ENCODE results near the gene NRF1.

The NRF1 gene

GRCh38 chr7:129799350-129799955 is 187.9 kb downstream of the NRF1 start:
- H3K27ac ChIP-seq: no peak overlapping the region
- TF ChIP-seq CTCF (conservative IDR thresholded peaks at IDR 0.05) (no peak), ZFX (IDR thresholded peaks at IDR 0.05) (no peak)

GRCh38 chr7:129800901-129801300 is 189.4 kb downstream of the NRF1 start:
- no peak overlapping the region for H3K27ac ChIP-seq
- TF ChIP-seq ZFX (IDR thresholded peaks at IDR 0.05): no peak

- H3K27ac ChIP-seq: no peak overlapping the region
- TF ChIP-seq ZFX (IDR thresholded peaks at IDR 0.05): no peak
- no peak for TF ChIP-seq CTCF (conservative IDR thresholded peaks at IDR 0.05)
Measured at GRCh38 chr7:129801882-129802281, 190.4 kb downstream of the NRF1 start.

- TF ChIP-seq CTCF (conservative IDR thresholded peaks at IDR 0.05) (no peak), ZFX (IDR thresholded peaks at IDR 0.05) (no peak)
Measured at GRCh38 chr7:129803546-129804081, 192.1 kb downstream of the NRF1 start.

GRCh38 chr7:129804111-129804889 is 192.8 kb downstream of the NRF1 start:
- TF ChIP-seq CTCF (conservative IDR thresholded peaks at IDR 0.05) (no peak), ZFX (IDR thresholded peaks at IDR 0.05) (no peak)
- H3K27ac ChIP-seq: no peak overlapping the region

More at GRCh38 chr7:129803546-129804081, 192.1 kb downstream of the NRF1 start:
- no peak overlapping the region for H3K27ac ChIP-seq

GRCh38 chr7:129804890-129805719 is 193.6 kb downstream of the NRF1 start:
- H3K27ac ChIP-seq: no peak overlapping the region
- TF ChIP-seq CTCF (conservative IDR thresholded peaks at IDR 0.05): no peak
- no peak for TF ChIP-seq ZFX (IDR thresholded peaks at IDR 0.05)
